Neural cell (in vitro differentiated cells): Measurements from ENCODE around the gene TXNDC11. TPM values are rescaled to one million over a fixed set of nuclear protein-coding genes. Genes with fewer than 3 reads are reported as not detected.

Source experiments
- H2AFZ ChIP-seq: fragments of 200-600, 300-800 bp; sonication (generic), shearing (Covaris generic); 2 replicates; pipeline ENCODE4 v1.6.0; 2014; ENCODE audit warnings: low read depth, mild to moderate bottlenecking, antibody characterized with exemption, low read length, moderate library complexity
- H3F3A ChIP-seq: fragments of 200-600 bp; shearing (Covaris generic); 2 replicates; pipeline ENCODE4 v1.6.1; 2016; ENCODE audit warnings: mild to moderate bottlenecking, moderate library complexity, mixed read lengths, antibody characterized with exemption, low read length; ENCODE audit not compliant: insufficient read depth, poor library complexity, severe bottlenecking
- H3K27ac ChIP-seq: fragments of 200-600, 300-800 bp; sonication (generic), shearing (Covaris generic); 2 replicates; pipeline ENCODE4 v1.5.1; 2014; ENCODE audit warnings: mild to moderate bottlenecking, low read length, moderate library complexity
- H3K27me3 ChIP-seq: fragments of 300-800, 200-600 bp; sonication (generic), shearing (Covaris generic); 2 replicates; pipeline ENCODE4 v1.6.0; 2014; ENCODE audit warnings: mild to moderate bottlenecking, low read depth, low read length, moderate library complexity; ENCODE audit not compliant: insufficient read depth
- H3K36me3 ChIP-seq: fragments of 300-800, 200-600 bp; sonication (generic), shearing (Covaris generic); 2 replicates; pipeline ENCODE4 v1.5.1; 2014; ENCODE audit warnings: mild to moderate bottlenecking, antibody characterized with exemption, low read length, moderate library complexity; ENCODE audit not compliant: insufficient read depth
- H3K4me2 ChIP-seq: fragments of 300-800, 200-600 bp; sonication (generic), shearing (Covaris generic); 2 replicates; pipeline ENCODE4 v1.6.0; 2014; ENCODE audit warnings: mild to moderate bottlenecking, low read length
- H3K4me3 ChIP-seq: fragments of 300-800, 200-600 bp; sonication (generic), shearing (Covaris generic); 2 replicates; pipeline ENCODE4 v1.5.1; 2014; ENCODE audit warnings: mild to moderate bottlenecking, low read length, moderate library complexity
- H3K79me2 ChIP-seq: fragments of 200-600 bp; shearing (Covaris generic); replicated peaks from 2 replicates; pipeline ENCODE4 v1.6.0; 2014; ENCODE audit warnings: mild to moderate bottlenecking, low read length, moderate library complexity; ENCODE audit not compliant: insufficient read depth
- H3K9ac ChIP-seq: fragments of 300-800, 200-600 bp; sonication (generic), shearing (Covaris generic); 2 replicates; pipeline ENCODE4 v1.6.1; 2016; ENCODE audit warnings: mild to moderate bottlenecking, low read length, mixed read lengths
- H3K9me2 ChIP-seq: fragments of 200-600 bp; shearing (Covaris generic); 2 replicates; pipeline ENCODE4 v1.6.1; 2016; ENCODE audit warnings: mild to moderate bottlenecking, low read length, mixed read lengths; ENCODE audit not compliant: insufficient read depth
- H3K9me3 ChIP-seq: fragments of 200-600, 300-800 bp; sonication (generic), shearing (Covaris generic); 2 replicates; pipeline ENCODE4 v1.6.1; 2016; ENCODE audit warnings: mild to moderate bottlenecking, mixed run types, low read length, moderate library complexity, mixed read lengths
- H4K20me1 ChIP-seq: fragments of 200-600 bp; shearing (Covaris generic); 2 replicates; pipeline ENCODE4 v1.6.1; 2016; ENCODE audit warnings: mild to moderate bottlenecking, mixed run types; ENCODE audit not compliant: insufficient read depth
- CTCF ChIP-seq: fragments of 450-650 bp; IDR thresholded peaks from 2 replicates; pipeline ENCODE4 v1.5.1; 2014; ENCODE audit warnings: antibody characterized with exemption, mild to moderate bottlenecking, moderate library complexity; ENCODE audit not compliant: poor library complexity, severe bottlenecking
- EP300 ChIP-seq: fragments of 450-650 bp; conservative IDR thresholded peaks from 2 replicates; pipeline ENCODE4 v1.6.1; 2014; ENCODE audit warnings: antibody characterized with exemption, mild to moderate bottlenecking, moderate library complexity; ENCODE audit not compliant: poor library complexity, severe bottlenecking
- EZH2 ChIP-seq: fragments of 200-600, 300-800 bp; shearing (Covaris generic), sonication (generic); IDR thresholded peaks from 2 replicates; pipeline ENCODE4 v1.6.1; 2014; ENCODE audit warnings: antibody characterized with exemption, low read length, borderline replicate concordance, mild to moderate bottlenecking; ENCODE audit not compliant: insufficient read depth, poor library complexity, severe bottlenecking
- MXI1 ChIP-seq: fragments of 450-650 bp; conservative IDR thresholded peaks from 2 replicates; pipeline ENCODE4 v1.6.1; 2014; ENCODE audit warnings: antibody characterized with exemption, mild to moderate bottlenecking; ENCODE audit not compliant: poor library complexity, severe bottlenecking
- POLR2AphosphoS5 ChIP-seq: IDR thresholded peaks from 2 replicates; pipeline ENCODE4 v1.6.1; 2012
- RAD21 ChIP-seq: fragments of 450-650 bp; conservative IDR thresholded peaks from 2 replicates; pipeline ENCODE4 v1.6.1; 2014; ENCODE audit warnings: antibody characterized with exemption, mild to moderate bottlenecking, moderate library complexity
- REST ChIP-seq: IDR thresholded peaks from 2 replicates; pipeline ENCODE4 v1.6.1; 2012; ENCODE audit warnings: borderline replicate concordance
- SMC3 ChIP-seq: fragments of 450-650 bp; conservative IDR thresholded peaks from 2 replicates; pipeline ENCODE4 v1.6.1; 2014; ENCODE audit warnings: antibody characterized with exemption, mild to moderate bottlenecking, moderate library complexity; ENCODE audit not compliant: poor library complexity
- polyA plus RNA-seq: library from polyadenylated mRNA; depleted of rRNA; stranded (reverse); fragments of >200 nt; gene quantifications from 2 replicates; pipeline ENCODE4 v1.2.3, GENCODE V29; 2014

Gene TXNDC11
- polyA plus RNA-seq, 1 donor from 2014 or later: 10.9 TPM

DNA sequence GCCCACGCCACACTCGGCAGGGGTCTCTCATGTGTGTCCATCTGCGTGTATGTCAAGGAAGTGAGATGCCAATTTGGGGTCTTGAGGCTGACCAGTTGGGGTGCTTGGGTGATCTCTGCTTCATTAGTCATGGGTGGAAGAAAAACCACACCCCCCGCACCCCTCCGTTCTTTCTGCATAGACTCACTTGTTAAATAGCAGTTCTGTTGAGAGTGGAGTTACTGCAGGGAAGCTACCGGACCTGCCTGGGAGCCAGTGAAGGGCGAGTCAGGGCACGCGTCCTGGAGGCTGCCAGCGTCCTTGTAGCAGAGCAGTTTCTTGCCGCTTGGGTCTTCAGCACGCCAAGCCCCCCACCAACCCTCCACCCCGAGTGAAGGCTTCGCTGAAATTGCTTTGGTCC, 65.9 kb downstream of the TXNDC11 start:
- Histone ChIP-seq H3K27ac (no peak overlapping the region), H3K4me3 (no peak overlapping the region), H3K9ac (no peak overlapping the region), H3K9me2 (no peaks in the 10 kb centered on the region), H3K36me3 (no peaks in the 10 kb centered on the region), H4K20me1 (peaks cover 41% of the 10 kb centered on the region), H3K79me2 (peaks cover 18% of the 10 kb centered on the region), H3F3A (no peaks in the 10 kb centered on the region), H3K9me3 (no peaks in the 10 kb centered on the region), H3K4me2 (no peak overlapping the region), H2AFZ (no peak overlapping the region), H3K27me3 (no peaks in the 10 kb centered on the region)
- TF ChIP-seq REST (no peak), EP300 (no peak), CTCF (no peak), POLR2AphosphoS5 (no peak), MXI1 (no peak), EZH2 (no peak), RAD21 (no peak), SMC3 (no peak)

GRCh38 chr16:11675561-11676511, 66.8 kb downstream of the TXNDC11 start:
- Histone ChIP-seq H3K9ac (no peak overlapping the region), H3K9me2 (no peaks in the 10 kb centered on the region), H3K4me3 (no peak overlapping the region), H3K27me3 (no peaks in the 10 kb centered on the region), H3K36me3 (no peaks in the 10 kb centered on the region), H3K9me3 (no peaks in the 10 kb centered on the region), H3K4me2 (no peak overlapping the region), H3K79me2 (peaks cover 28% of the 10 kb centered on the region), H3F3A (no peaks in the 10 kb centered on the region), H4K20me1 (peaks cover 51% of the 10 kb centered on the region), H2AFZ (no peak overlapping the region), H3K27ac (no peak overlapping the region)
- no peak for TF ChIP-seq CTCF
- TF ChIP-seq POLR2AphosphoS5: no peak
- no peak for TF ChIP-seq EP300
- TF ChIP-seq EZH2: no peak
- no peak for TF ChIP-seq REST
- no peak for TF ChIP-seq SMC3
